Fibroblast of upper back skin (primary cell): ENCODE data around the gene UNC5A.
"Not testable (repeated sequence)": the region's sequence is repeated elsewhere in the genome, so short reads cannot be mapped to it uniquely, and the experiment has no call there.

Experiments
- DNase-seq: peaks from one replicate; pipeline ENCODE4 v3.0.0-alpha.2; 2013

The UNC5A gene

GRCh38 chr5:176866707-176867310, 56.5 kb downstream of the UNC5A start:
- DNase-seq = no peak

GRCh38 chr5:176868126-176868525, 57.8 kb downstream of the UNC5A start:
- DNase-seq = no peak

- no peak for DNase-seq
These were observed 58.4 kb downstream of the UNC5A start for GRCh38 chr5:176868731-176869130.

GRCh38 chr5:176869501-176870109, 59.2 kb downstream of the UNC5A start:
- no peak for DNase-seq

GRCh38 chr5:176870110-176870591, 59.8 kb downstream of the UNC5A start:
- peak; percentile 24 for DNase-seq

- not testable (repeated sequence) for DNase-seq
These were observed 60.3 kb downstream of the UNC5A start for GRCh38 chr5:176870644-176871043.

- DNase-seq = not testable (repeated sequence)
These were observed 62.2 kb downstream of the UNC5A start for GRCh38 chr5:176872586-176872985.

- not testable (repeated sequence) for DNase-seq
These were observed 62.7 kb downstream of the UNC5A start for GRCh38 chr5:176873011-176873410.

GRCh38 chr5:176873541-176874172, 63.3 kb downstream of the UNC5A start:
- no peak for DNase-seq

GRCh38 chr5:176874198-176874780, 63.9 kb downstream of the UNC5A start:
- DNase-seq = no peak

- DNase-seq = no peak
These were observed 64.7 kb downstream of the UNC5A start for GRCh38 chr5:176875014-176875550.

- no peak for DNase-seq
These were observed 65.6 kb downstream of the UNC5A start for GRCh38 chr5:176875783-176876505.

GRCh38 chr5:176876506-176877431, 66.4 kb downstream of the UNC5A start:
- DNase-seq = no peak

- DNase-seq = no peak
These were observed 67.5 kb downstream of the UNC5A start for GRCh38 chr5:176877793-176878331.

GRCh38 chr5:176878463-176878862, 68.1 kb downstream of the UNC5A start:
- no peak for DNase-seq

- no peak for DNase-seq
These were observed 68.7 kb downstream of the UNC5A start for GRCh38 chr5:176878906-176879662.

- DNase-seq = no peak
These were observed 69.5 kb downstream of the UNC5A start for GRCh38 chr5:176879663-176880361.

- no peak for DNase-seq
These were observed 70.1 kb downstream of the UNC5A start for GRCh38 chr5:176880366-176881020.

GRCh38 chr5:176881021-176881749, 70.8 kb downstream of the UNC5A start:
- no peak for DNase-seq
